Pulmonary artery endothelial cell (primary cell): ENCODE data around the gene HOXA13. TPM values are rescaled to one million over a fixed set of nuclear protein-coding genes. Genes with fewer than 3 reads are reported as not detected.

ENCODE experiments used
- DNase-seq: peaks from one replicate; pipeline ENCODE4 v3.0.0-alpha.2; 2011; ENCODE audit warnings: low read depth, low spot score
- total RNA-seq: library from RNA; depleted of rRNA; stranded (reverse); fragments of >200 nt; gene quantifications from 2 replicates; pipeline ENCODE4 v1.2.3, GENCODE V29; 2014

Gene HOXA13
- total RNA-seq, 1 donor from 2014 or later = not detected

GRCh38 chr7:27208998-27209397 lies 9.1 kb upstream of the HOXA13 start:
- no peak for DNase-seq

GRCh38 chr7:27207348-27207985 lies 7.6 kb upstream of the HOXA13 start:
- no peak for DNase-seq

- DNase-seq = no peak
Observed at GRCh38 chr7:27205325-27206280, 5.7 kb upstream of the HOXA13 start.

GRCh38 chr7:27204851-27205322 lies 5.0 kb upstream of the HOXA13 start:
- DNase-seq = no peak

- DNase-seq = no peak
Observed at GRCh38 chr7:27203964-27204594, 4.2 kb upstream of the HOXA13 start.

GRCh38 chr7:27203365-27203953 lies 3.6 kb upstream of the HOXA13 start:
- DNase-seq = no peak

GRCh38 chr7:27202862-27203134 lies 2.9 kb upstream of the HOXA13 start:
- DNase-seq = no peak

GRCh38 chr7:27202018-27202861 lies 2.3 kb upstream of the HOXA13 start:
- DNase-seq = no peak

GRCh38 chr7:27201580-27202017 lies 1.7 kb upstream of the HOXA13 start:
- no peak for DNase-seq

- no peak for DNase-seq
Observed at GRCh38 chr7:27200761-27201579, 1.1 kb upstream of the HOXA13 start.

- DNase-seq = no peak
Observed at GRCh38 chr7:27198871-27199801, 755 bp downstream of the HOXA13 start.

- no peak for DNase-seq
Observed at GRCh38 chr7:27198138-27198841, 1.6 kb downstream of the HOXA13 start.

- no peak for DNase-seq
Observed at GRCh38 chr7:27197137-27198042, 2.5 kb downstream of the HOXA13 start.

GRCh38 chr7:27196287-27196767 lies 3.6 kb downstream of the HOXA13 start:
- DNase-seq = peak; percentile 36

- no peak for DNase-seq
Observed at GRCh38 chr7:27194686-27195379, 5.1 kb downstream of the HOXA13 start.

- DNase-seq = no peak
Observed at GRCh38 chr7:27194002-27194352, 5.9 kb downstream of the HOXA13 start.
